ENCODE measurements around the gene JCAD.

DNA sequence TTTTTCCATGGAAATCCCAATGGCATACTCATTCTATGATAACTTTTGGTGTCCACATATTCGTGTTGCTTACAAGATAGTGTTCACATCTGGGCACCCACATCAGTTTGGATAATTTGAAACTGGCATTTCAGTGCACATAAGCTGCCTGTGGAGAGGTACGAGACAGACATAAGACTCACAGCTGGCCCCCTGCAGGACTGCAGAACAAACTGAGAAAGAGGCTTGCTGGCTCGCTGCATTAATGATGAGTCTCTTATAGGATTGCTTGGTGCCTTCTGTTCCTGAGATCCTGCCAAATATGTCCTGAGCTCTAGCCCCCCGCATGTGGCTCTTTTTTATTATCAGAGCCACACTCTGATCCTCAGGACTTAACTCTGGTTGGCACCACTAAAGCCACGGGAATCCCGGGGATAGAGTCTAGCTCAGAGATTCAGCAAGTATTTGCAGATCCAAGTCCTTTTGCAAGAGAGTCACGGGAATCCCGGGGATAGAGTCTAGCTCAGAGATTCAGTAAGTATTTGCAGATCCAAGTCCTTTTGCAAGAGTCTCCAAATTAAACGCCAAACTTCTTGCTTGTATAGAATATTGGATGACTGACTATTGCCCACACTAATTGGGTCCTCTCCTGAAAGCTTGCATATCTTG, 34.0 kb upstream of the JCAD start:
- TF ChIP-seq, protein P1, sequence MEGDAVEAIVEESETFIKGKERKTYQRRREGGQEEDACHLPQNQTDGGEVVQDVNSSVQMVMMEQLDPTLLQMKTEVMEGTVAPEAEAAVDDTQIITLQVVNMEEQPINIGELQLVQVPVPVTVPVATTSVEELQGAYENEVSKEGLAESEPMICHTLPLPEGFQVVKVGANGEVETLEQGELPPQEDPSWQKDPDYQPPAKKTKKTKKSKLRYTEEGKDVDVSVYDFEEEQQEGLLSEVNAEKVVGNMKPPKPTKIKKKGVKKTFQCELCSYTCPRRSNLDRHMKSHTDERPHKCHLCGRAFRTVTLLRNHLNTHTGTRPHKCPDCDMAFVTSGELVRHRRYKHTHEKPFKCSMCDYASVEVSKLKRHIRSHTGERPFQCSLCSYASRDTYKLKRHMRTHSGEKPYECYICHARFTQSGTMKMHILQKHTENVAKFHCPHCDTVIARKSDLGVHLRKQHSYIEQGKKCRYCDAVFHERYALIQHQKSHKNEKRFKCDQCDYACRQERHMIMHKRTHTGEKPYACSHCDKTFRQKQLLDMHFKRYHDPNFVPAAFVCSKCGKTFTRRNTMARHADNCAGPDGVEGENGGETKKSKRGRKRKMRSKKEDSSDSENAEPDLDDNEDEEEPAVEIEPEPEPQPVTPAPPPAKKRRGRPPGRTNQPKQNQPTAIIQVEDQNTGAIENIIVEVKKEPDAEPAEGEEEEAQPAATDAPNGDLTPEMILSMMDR (IDR thresholded peaks at IDR 0.05), result no peak
- no peak for TF ChIP-seq ZFX (IDR thresholded peaks at IDR 0.05; ENCODE audit: borderline replicate concordance)

Measured in 22Rv1 (cell line).